Liver (tissue), 3 donors: ENCODE data around the gene BRAF.

Experiments used
- EGR1 ChIP-seq, 2 donors: IDR thresholded peaks; 2 replicates each; pipeline ENCODE4 v1.6.1; 2016 to 2018; ENCODE audit warnings: antibody characterized with exemption in 2 of 2, low read depth in 2 of 2
- FOXA1 ChIP-seq: IDR thresholded peaks from 2 replicates; pipeline ENCODE4 v1.6.1; 2016; ENCODE audit warnings: antibody characterized with exemption
- GABPA ChIP-seq, 2 donors: IDR thresholded peaks in 1 of 2; conservative IDR thresholded peaks in 1 of 2; 2 replicates each; pipeline ENCODE4 v1.6.1; 2016; ENCODE audit warnings: antibody characterized with exemption in 2 of 2, mild to moderate bottlenecking in 1 of 2, moderate library complexity in 1 of 2
- HNF4G ChIP-seq: IDR thresholded peaks from 2 replicates; pipeline ENCODE4 v1.6.1; 2016; ENCODE audit warnings: antibody characterized with exemption
- NR2F2 ChIP-seq: IDR thresholded peaks from 2 replicates; pipeline ENCODE4 v1.6.1; 2016; ENCODE audit warnings: antibody characterized with exemption
- RAD21 ChIP-seq, 2 donors: IDR thresholded peaks; 2 replicates each; pipeline ENCODE4 v1.6.1; 2016; ENCODE audit warnings: antibody characterized with exemption in 2 of 2, mild to moderate bottlenecking in 2 of 2
- SP1 ChIP-seq: IDR thresholded peaks from 2 replicates; pipeline ENCODE4 v1.6.1; 2018; ENCODE audit warnings: antibody characterized with exemption, mild to moderate bottlenecking
- TAF1 ChIP-seq: conservative IDR thresholded peaks from 2 replicates; pipeline ENCODE4 v1.6.1; 2016; ENCODE audit warnings: antibody characterized with exemption, mild to moderate bottlenecking
- YY1 ChIP-seq: IDR thresholded peaks from 2 replicates; pipeline ENCODE4 v1.6.1; 2016; ENCODE audit warnings: antibody characterized with exemption, mild to moderate bottlenecking
- TF ChIP-seq, protein P1 (sequence below): fragments of 150-350 bp; IDR thresholded peaks from 2 replicates; pipeline ENCODE4 v1.5.1; 2017; ENCODE audit warnings: improper control_type of control experiment, low read depth, low read length; ENCODE audit not compliant: missing input control
- TF ChIP-seq, protein P2 (sequence below): IDR thresholded peaks from 2 replicates; pipeline ENCODE4 v1.6.1; 2016; ENCODE audit warnings: antibody characterized with exemption
- TF ChIP-seq, protein P3 (sequence below): IDR thresholded peaks from 2 replicates; pipeline ENCODE4 v1.6.1; 2016; ENCODE audit warnings: antibody characterized with exemption
- TF ChIP-seq, protein P4 (sequence below): IDR thresholded peaks from 2 replicates; pipeline ENCODE4 v1.6.1; 2016; ENCODE audit warnings: antibody characterized with exemption
- TF ChIP-seq, protein P5 (sequence below): IDR thresholded peaks from 2 replicates; pipeline ENCODE4 v1.6.1; 2016; ENCODE audit warnings: antibody characterized with exemption, mild to moderate bottlenecking
- donor health status: healthy.
- donor health status: healthy.

DNA sequence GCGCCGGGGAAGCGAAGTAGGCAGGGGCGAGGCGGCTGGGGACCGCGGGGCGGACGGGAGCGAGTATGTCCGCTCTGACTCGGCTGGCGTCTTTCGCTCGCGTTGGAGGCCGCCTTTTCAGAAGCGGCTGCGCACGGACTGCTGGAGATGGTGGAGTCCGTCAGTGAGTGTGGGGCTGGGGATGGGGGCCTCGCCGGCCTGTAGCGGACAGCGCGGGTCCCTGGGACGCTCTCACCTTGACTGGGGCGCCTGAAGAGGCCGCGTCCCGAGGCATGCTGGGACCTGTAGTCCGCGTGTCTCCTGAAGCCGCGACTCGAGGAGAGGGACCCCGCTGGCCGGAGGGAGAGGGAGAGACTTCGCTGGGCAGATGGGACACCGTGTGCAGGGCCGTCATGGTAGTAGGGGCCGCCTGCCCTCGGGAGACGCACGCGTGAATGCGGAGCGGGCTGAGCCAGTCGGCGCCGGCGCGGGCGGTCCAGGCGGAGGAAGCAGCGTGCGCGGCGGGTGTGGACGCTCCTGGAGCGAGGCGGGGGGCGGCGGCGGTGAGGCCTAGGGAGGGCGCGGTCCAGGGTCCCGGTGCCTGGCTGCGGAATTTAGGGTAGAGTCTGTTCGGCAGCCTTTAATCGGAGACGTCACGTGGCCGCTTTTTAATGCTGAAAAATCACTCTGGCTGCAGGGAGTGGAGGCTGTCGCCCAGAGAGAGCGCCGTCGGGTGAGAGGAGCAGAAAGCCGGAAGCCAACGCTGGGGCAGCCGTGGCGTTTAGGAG is 227.9 kb downstream of the BRAF start, which contains the start of gene NDUFB2:
- TF ChIP-seq TAF1 (no peak), HNF4G (no peak), GABPA (IDR thresholded peaks at IDR 0.05 in 1 of 2, conservative IDR thresholded peaks at IDR 0.05 in 1 of 2) (peak in 1 of 2 donors; percentile 27), YY1 (peak; percentile 77), RAD21 (IDR thresholded peaks at IDR 0.05) (no peak), EGR1 (IDR thresholded peaks at IDR 0.05; ENCODE audit: low read depth in 2 of 2) (no peak), SP1 (no peak), FOXA1 (no peak), NR2F2 (no peak)
- TF ChIP-seq, protein P1, sequence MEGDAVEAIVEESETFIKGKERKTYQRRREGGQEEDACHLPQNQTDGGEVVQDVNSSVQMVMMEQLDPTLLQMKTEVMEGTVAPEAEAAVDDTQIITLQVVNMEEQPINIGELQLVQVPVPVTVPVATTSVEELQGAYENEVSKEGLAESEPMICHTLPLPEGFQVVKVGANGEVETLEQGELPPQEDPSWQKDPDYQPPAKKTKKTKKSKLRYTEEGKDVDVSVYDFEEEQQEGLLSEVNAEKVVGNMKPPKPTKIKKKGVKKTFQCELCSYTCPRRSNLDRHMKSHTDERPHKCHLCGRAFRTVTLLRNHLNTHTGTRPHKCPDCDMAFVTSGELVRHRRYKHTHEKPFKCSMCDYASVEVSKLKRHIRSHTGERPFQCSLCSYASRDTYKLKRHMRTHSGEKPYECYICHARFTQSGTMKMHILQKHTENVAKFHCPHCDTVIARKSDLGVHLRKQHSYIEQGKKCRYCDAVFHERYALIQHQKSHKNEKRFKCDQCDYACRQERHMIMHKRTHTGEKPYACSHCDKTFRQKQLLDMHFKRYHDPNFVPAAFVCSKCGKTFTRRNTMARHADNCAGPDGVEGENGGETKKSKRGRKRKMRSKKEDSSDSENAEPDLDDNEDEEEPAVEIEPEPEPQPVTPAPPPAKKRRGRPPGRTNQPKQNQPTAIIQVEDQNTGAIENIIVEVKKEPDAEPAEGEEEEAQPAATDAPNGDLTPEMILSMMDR: no peak
- TF ChIP-seq, protein P2, sequence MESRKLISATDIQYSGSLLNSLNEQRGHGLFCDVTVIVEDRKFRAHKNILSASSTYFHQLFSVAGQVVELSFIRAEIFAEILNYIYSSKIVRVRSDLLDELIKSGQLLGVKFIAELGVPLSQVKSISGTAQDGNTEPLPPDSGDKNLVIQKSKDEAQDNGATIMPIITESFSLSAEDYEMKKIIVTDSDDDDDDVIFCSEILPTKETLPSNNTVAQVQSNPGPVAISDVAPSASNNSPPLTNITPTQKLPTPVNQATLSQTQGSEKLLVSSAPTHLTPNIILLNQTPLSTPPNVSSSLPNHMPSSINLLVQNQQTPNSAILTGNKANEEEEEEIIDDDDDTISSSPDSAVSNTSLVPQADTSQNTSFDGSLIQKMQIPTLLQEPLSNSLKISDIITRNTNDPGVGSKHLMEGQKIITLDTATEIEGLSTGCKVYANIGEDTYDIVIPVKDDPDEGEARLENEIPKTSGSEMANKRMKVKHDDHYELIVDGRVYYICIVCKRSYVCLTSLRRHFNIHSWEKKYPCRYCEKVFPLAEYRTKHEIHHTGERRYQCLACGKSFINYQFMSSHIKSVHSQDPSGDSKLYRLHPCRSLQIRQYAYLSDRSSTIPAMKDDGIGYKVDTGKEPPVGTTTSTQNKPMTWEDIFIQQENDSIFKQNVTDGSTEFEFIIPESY: no peak
- TF ChIP-seq, protein P3, sequence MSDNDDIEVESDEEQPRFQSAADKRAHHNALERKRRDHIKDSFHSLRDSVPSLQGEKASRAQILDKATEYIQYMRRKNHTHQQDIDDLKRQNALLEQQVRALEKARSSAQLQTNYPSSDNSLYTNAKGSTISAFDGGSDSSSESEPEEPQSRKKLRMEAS: peak; percentile 54
- TF ChIP-seq, protein P4, sequence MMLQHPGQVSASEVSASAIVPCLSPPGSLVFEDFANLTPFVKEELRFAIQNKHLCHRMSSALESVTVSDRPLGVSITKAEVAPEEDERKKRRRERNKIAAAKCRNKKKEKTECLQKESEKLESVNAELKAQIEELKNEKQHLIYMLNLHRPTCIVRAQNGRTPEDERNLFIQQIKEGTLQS: no peak
- TF ChIP-seq, protein P5, sequence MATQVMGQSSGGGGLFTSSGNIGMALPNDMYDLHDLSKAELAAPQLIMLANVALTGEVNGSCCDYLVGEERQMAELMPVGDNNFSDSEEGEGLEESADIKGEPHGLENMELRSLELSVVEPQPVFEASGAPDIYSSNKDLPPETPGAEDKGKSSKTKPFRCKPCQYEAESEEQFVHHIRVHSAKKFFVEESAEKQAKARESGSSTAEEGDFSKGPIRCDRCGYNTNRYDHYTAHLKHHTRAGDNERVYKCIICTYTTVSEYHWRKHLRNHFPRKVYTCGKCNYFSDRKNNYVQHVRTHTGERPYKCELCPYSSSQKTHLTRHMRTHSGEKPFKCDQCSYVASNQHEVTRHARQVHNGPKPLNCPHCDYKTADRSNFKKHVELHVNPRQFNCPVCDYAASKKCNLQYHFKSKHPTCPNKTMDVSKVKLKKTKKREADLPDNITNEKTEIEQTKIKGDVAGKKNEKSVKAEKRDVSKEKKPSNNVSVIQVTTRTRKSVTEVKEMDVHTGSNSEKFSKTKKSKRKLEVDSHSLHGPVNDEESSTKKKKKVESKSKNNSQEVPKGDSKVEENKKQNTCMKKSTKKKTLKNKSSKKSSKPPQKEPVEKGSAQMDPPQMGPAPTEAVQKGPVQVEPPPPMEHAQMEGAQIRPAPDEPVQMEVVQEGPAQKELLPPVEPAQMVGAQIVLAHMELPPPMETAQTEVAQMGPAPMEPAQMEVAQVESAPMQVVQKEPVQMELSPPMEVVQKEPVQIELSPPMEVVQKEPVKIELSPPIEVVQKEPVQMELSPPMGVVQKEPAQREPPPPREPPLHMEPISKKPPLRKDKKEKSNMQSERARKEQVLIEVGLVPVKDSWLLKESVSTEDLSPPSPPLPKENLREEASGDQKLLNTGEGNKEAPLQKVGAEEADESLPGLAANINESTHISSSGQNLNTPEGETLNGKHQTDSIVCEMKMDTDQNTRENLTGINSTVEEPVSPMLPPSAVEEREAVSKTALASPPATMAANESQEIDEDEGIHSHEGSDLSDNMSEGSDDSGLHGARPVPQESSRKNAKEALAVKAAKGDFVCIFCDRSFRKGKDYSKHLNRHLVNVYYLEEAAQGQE: no peak
